Left cardiac atrium (tissue), 4 donors: ENCODE results near the gene TBC1D1. TPM values are rescaled to one million over a fixed set of nuclear protein-coding genes. Genes with fewer than 3 reads are reported as not detected.

ENCODE experiments used
- ATAC-seq, 2 donors: fragments of 200-7000 bp; cut with Tn5 transposase; one replicate each; pipeline ENCODE4 v1.9.1; 2020; ENCODE audit warnings: mild to moderate bottlenecking in 2 of 2, moderate library complexity in 2 of 2
- DNase-seq: peaks from one replicate; pipeline ENCODE4 v3.0.0-alpha.2; 2020
- intact Hi-C, 2 donors: fragments of 100-400 bp; cut with DNase I; formaldehyde crosslinking; loops; one replicate each; pipeline versions ENCODE4 v1.14.1 to v1.15.1; 2022 to 2023
- total RNA-seq, 2 donors: library from RNA; stranded (reverse); fragmentation: NEBNext Ultra II Directional; extraction: Animal tissue kit (Norgen Biotek cat#: 25700); gene quantifications; one replicate each; pipeline ENCODE4 v1.2.1, GENCODE V29; 2021
- donor health status: DM: no; HTN: yes; CAD: no.
- donor health status: DM: no; HTN: yes; CAD: no; lungs with severe emphysema.
- donor health status: DM: yes; HTN: yes; CAD: no.
- donor health status: Dilated cardiomyopathy.

The TBC1D1 gene
- total RNA-seq, 2 donors from 2014 or later, result 116 to 130 TPM

- DNase-seq (peak; percentile 70), ATAC-seq (peak; percentile 38 to 60)
- intact Hi-C loops, result loop anchor here (2.0 to 5.0 kb wide), 7 partner anchors 118 to 603 kb away; partner anchors contain the start of gene TLR10 (in 1 of the 2)
These were observed 288.9 kb downstream of the TBC1D1 start for GRCh38 chr4:38179690-38180377.

- no peak for DNase-seq
- intact Hi-C loops, result loop anchor here (2.0 to 5.0 kb wide), 2 partner anchors 137 to 494 kb away; no protein-coding TSS in a partner anchor
- ATAC-seq, result no peak
These were observed 289.6 kb downstream of the TBC1D1 start for GRCh38 chr4:38180456-38180855.

- intact Hi-C loops, result loop anchor here (2.0 to 5.0 kb wide), 2 partner anchors 136 to 494 kb away; no protein-coding TSS in a partner anchor
- no peak for ATAC-seq
- no peak for DNase-seq
These were observed 290.4 kb downstream of the TBC1D1 start for GRCh38 chr4:38181286-38181685.

DNA sequence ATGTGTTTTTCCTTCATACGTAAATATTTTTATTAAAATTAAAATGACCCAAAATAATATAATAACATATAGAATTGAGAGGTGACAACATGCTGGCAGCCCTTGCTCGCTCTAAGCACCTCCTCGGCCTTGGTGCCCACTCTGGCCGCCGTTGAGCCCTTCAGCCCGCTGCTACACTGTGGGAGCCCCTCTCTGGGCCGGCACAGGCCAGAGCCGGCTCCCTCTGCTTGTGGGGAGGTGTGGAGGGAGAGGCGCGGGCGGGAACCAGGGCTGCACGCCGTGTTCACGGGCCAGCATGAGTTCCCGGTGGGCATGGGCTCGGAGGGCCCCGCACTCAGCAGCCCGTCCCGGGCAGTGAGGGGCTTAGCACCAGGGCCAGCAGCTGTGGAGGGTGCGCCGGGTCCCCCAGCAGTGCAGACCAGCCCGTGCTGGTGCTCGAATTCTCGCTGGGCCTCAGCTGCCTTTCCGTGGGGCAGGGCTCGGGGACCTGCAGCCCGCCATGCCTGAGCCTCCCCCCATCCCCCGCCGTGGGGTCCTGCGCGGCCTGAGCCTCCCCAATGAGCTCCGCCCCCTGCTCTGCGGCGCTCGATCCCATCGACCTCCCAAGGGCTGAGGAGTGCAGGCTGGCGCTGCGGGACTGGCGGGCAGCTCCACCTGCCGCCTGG lies 291.6 kb downstream of the TBC1D1 start:
- intact Hi-C loops, result loop anchor here in 1 of 2 donors (5.0 kb wide), 1 partner anchor 135 kb away; no protein-coding TSS in a partner anchor
- ATAC-seq (no peak), DNase-seq (no peak)

DNA sequence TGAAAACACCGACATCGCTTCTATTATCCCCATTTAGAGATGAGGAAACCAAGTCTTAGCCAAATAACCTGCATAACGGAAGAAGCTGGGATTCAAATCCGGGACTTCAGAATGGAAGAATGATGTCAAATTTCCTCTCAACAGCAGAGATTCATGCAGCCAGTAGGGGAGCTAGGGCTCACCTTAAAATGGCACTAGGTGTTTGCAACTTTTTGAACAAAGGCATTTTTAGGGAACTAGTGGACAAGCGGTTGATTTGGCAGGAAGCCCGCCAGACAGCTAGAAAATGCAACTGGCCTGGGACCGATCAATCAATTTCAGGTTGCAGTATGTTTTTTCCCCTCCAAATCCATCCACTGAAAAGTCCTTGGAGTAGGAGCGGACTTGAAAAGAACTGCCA lies 293.5 kb downstream of the TBC1D1 start:
- intact Hi-C loops, result loop anchor here in 1 of 2 donors (5.0 kb wide), 1 partner anchor 133 kb away; no protein-coding TSS in a partner anchor
- DNase-seq, result no peak
- no peak for ATAC-seq

DNA sequence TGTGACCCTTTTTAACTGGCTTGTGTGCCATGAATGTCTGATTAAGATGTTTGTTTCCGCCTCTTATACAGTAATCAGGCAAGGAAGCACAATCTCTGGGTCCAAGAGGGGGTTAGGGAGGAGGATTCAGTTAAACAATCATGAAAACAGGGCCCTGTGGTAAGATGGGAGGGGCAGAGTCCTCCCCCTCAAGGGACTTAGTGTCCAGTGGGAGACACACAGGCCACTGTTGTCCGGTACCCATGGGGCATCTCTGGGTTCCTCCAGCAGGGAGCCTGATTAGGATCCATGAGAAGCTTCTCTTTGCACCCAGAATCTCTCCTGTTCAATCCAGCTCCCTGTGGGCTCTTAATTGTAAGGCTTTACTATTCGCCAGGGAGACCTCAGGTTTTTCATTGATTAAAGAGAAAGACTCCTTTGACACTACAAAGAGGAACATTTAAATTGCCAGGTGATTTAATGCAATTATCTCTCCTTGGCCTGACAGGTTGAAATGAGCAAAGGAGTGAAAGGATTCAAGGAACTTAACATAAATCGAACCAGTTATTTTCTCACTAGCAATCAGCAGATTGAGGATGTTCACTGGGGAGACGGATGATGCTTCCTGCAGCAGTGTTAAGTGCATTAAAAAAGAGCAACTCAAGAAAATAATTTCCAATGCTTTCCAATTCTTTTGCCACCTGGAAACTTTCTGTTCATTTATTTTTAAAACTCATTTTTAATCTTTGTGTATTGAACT lies 294.7 kb downstream of the TBC1D1 start:
- no peak for DNase-seq
- intact Hi-C loops, result no loop called here

DNA sequence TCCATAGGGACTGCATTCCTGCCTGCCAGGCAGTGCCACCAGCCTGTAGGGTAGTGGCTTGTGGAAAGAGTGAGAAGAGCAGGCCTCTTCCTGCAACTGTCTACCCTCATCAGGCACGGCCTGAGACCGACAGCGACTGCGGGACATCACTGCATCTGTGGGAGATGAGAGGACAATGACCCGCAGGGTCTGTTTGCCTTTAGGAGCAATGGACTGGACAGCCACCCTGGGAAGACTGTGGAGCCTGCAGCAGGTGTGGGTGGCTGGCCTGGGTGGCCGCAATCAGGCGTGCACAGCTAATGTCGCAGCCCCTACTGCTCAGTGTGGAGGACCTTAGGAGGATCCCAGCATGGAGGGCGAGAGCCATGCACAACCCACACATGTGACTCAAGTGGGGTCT lies 297.3 kb downstream of the TBC1D1 start:
- no peak for ATAC-seq
- no peak for DNase-seq
- intact Hi-C loops, result no loop called here

More for the DNA sequence above, 294.7 kb downstream of the TBC1D1 start:
- no peak for ATAC-seq

- ATAC-seq (no peak), DNase-seq (no peak)
- intact Hi-C loops, result no loop called here
These were observed 297.8 kb downstream of the TBC1D1 start for GRCh38 chr4:38188631-38189101.

Other genes with a start within 250 kb of the TBC1D1 start
- 10 to 100 TPM; 26.0 to 29.4 TPM for gene RELL1, start 204.7 kb upstream of the TBC1D1 start, total RNA-seq
- 10 to 100 TPM; 13.8 to 17.6 TPM for gene PGM2, start 64.4 kb upstream of the TBC1D1 start, total RNA-seq
- gene PTTG2, start 69.3 kb downstream of the TBC1D1 start, total RNA-seq, result 1 to 10 TPM in 1 of 2 donors, under 1 TPM in 1; 0.89 to 1.0 TPM